Thyroid gland (tissue), 4 donors: ENCODE results near the gene TANGO2.

Experiments
- POLR2A ChIP-seq, 2 donors: fragments of 450-650 bp; IDR thresholded peaks; one replicate each; pipeline ENCODE4 v1.6.1; 2017; ENCODE audit warnings: antibody characterized with exemption in 2 of 2, mild to moderate bottlenecking in 2 of 2, moderate library complexity in 1 of 2
- TF ChIP-seq, protein P1 (sequence below), 6 experiments: fragments of 200-600 bp in 3 of 6; fragments of 450-650 bp in 3 of 6; sonication (generic) in 3 of 6; IDR thresholded peaks; one replicate each; pipeline ENCODE4 v1.5.1; 2016 to 2019; ENCODE audit warnings: antibody characterized with exemption in 6 of 6, mild to moderate bottlenecking in 2 of 6, inconsistent platforms in 1 of 6, moderate library complexity in 1 of 6

DNA sequence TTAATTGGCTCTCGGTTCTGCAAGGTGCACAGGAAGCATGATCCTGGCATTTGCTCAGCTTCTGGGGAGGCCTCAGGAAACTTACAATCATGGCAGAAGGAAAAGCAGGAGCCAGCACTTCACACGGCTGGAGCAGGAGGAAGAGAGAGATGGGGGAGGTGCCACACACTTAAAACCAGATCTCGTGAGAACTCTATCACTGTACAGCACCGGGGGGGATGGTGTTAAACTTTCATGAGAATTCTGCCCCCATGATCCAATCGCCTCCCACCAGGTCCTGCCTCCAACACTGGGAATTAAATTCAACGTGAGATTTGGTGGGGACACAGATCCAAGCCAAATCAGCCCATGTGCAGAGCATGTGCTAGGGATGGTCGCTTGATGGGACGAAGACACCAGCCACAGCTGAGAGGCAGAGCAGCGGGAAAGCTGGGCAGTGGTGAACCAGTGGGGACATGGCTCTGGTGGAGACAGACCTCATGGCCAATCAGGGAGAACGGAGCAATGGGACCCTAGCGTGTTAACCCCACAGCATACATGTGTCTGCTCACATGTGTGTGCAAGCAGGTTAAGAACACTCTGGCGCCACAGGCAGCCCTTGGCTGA is 6.2 kb downstream of the TANGO2 start:
- TF ChIP-seq, protein P1, sequence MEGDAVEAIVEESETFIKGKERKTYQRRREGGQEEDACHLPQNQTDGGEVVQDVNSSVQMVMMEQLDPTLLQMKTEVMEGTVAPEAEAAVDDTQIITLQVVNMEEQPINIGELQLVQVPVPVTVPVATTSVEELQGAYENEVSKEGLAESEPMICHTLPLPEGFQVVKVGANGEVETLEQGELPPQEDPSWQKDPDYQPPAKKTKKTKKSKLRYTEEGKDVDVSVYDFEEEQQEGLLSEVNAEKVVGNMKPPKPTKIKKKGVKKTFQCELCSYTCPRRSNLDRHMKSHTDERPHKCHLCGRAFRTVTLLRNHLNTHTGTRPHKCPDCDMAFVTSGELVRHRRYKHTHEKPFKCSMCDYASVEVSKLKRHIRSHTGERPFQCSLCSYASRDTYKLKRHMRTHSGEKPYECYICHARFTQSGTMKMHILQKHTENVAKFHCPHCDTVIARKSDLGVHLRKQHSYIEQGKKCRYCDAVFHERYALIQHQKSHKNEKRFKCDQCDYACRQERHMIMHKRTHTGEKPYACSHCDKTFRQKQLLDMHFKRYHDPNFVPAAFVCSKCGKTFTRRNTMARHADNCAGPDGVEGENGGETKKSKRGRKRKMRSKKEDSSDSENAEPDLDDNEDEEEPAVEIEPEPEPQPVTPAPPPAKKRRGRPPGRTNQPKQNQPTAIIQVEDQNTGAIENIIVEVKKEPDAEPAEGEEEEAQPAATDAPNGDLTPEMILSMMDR (IDR thresholded peaks at IDR 0.05): no peak
- no peak for TF ChIP-seq POLR2A (IDR thresholded peaks at IDR 0.05)
